Liver (tissue), 9 donors: ENCODE results near the gene LRRC49. TPM values are rescaled to one million over a fixed set of nuclear protein-coding genes. Genes with fewer than 3 reads are reported as not detected.

Experiments used
- DNase-seq: peaks from one replicate; pipeline ENCODE4 v3.0.0-alpha.2; 2017; ENCODE audit warnings: low spot score
- H3K27ac ChIP-seq, 2 donors: one replicate each; pipeline ENCODE4 v1.7.0; 2013; ENCODE audit warnings: inconsistent platforms in 2 of 2, low read length in 2 of 2, control low read depth in 1 of 2, low read depth in 1 of 2, mild to moderate bottlenecking in 1 of 2
- H3K27me3 ChIP-seq, 4 donors: one replicate each; pipeline versions ENCODE4 v1.6.1 to v1.7.0; 2013; ENCODE audit warnings: low read length in 3 of 4, inconsistent platforms in 1 of 4, mild to moderate bottlenecking in 1 of 4, moderate library complexity in 1 of 4; ENCODE audit not compliant: control insufficient read depth in 4 of 4, insufficient read depth in 4 of 4
- H3K36me3 ChIP-seq, 4 donors: one replicate each; pipeline versions ENCODE4 v1.6.1 to v1.7.0; 2013; ENCODE audit warnings: low read length in 3 of 4, mild to moderate bottlenecking in 3 of 4, low read depth in 1 of 4, moderate library complexity in 1 of 4; ENCODE audit not compliant: control insufficient read depth in 4 of 4, insufficient read depth in 3 of 4
- H3K4me1 ChIP-seq, 4 donors: one replicate each; pipeline versions ENCODE4 v1.6.1 to v1.7.0; 2013; ENCODE audit warnings: low read length in 3 of 4, mild to moderate bottlenecking in 3 of 4, moderate library complexity in 1 of 4; ENCODE audit not compliant: control insufficient read depth in 4 of 4, insufficient read depth in 4 of 4
- H3K4me3 ChIP-seq, 3 donors: one replicate each; pipeline versions ENCODE4 v1.6.1 to v1.7.0; 2013; ENCODE audit warnings: low read length in 3 of 3, control low read depth in 1 of 3, low read depth in 1 of 3, mild to moderate bottlenecking in 1 of 3
- H3K9ac ChIP-seq, 2 donors: one replicate each; pipeline ENCODE4 v1.7.0; 2013; ENCODE audit warnings: low read length in 2 of 2, mild to moderate bottlenecking in 2 of 2, moderate library complexity in 2 of 2, control low read depth in 1 of 2, low read depth in 1 of 2
- H3K9me3 ChIP-seq, 4 donors: one replicate each; pipeline versions ENCODE4 v1.6.1 to v1.7.0; 2013; ENCODE audit warnings: low read length in 3 of 4; ENCODE audit not compliant: control insufficient read depth in 4 of 4
- ATF3 ChIP-seq: IDR thresholded peaks from 2 replicates; pipeline ENCODE4 v1.6.1; 2016; ENCODE audit warnings: antibody characterized with exemption
- EGR1 ChIP-seq, 2 donors: IDR thresholded peaks; 2 replicates each; pipeline ENCODE4 v1.6.1; 2016 to 2018; ENCODE audit warnings: antibody characterized with exemption in 2 of 2, low read depth in 2 of 2
- FOXA1 ChIP-seq: IDR thresholded peaks from 2 replicates; pipeline ENCODE4 v1.6.1; 2016; ENCODE audit warnings: antibody characterized with exemption
- FOXA2 ChIP-seq: IDR thresholded peaks from 2 replicates; pipeline ENCODE4 v1.6.1; 2016; ENCODE audit warnings: antibody characterized with exemption
- GABPA ChIP-seq, 2 donors: IDR thresholded peaks in 1 of 2; conservative IDR thresholded peaks in 1 of 2; 2 replicates each; pipeline ENCODE4 v1.6.1; 2016; ENCODE audit warnings: antibody characterized with exemption in 2 of 2, mild to moderate bottlenecking in 1 of 2, moderate library complexity in 1 of 2
- HNF4A ChIP-seq, 2 donors: conservative IDR thresholded peaks; 2 replicates each; pipeline ENCODE4 v1.6.1; 2016; ENCODE audit warnings: antibody characterized with exemption in 2 of 2, mild to moderate bottlenecking in 2 of 2
- HNF4G ChIP-seq: IDR thresholded peaks from 2 replicates; pipeline ENCODE4 v1.6.1; 2016; ENCODE audit warnings: antibody characterized with exemption
- JUND ChIP-seq, 2 donors: IDR thresholded peaks; 2 replicates each; pipeline ENCODE4 v1.6.1; 2016; ENCODE audit warnings: antibody characterized with exemption in 2 of 2
- NR2F2 ChIP-seq: IDR thresholded peaks from 2 replicates; pipeline ENCODE4 v1.6.1; 2016; ENCODE audit warnings: antibody characterized with exemption
- RAD21 ChIP-seq, 2 donors: IDR thresholded peaks; 2 replicates each; pipeline ENCODE4 v1.6.1; 2016; ENCODE audit warnings: antibody characterized with exemption in 2 of 2, mild to moderate bottlenecking in 2 of 2
- REST ChIP-seq: IDR thresholded peaks from 2 replicates; pipeline ENCODE4 v1.6.1; 2016; ENCODE audit warnings: antibody characterized with exemption, mild to moderate bottlenecking
- RXRA ChIP-seq, 2 donors: IDR thresholded peaks; 2 replicates each; pipeline ENCODE4 v1.6.1; 2017 to 2018; ENCODE audit warnings: antibody characterized with exemption in 2 of 2, mild to moderate bottlenecking in 1 of 2
- SP1 ChIP-seq: IDR thresholded peaks from 2 replicates; pipeline ENCODE4 v1.6.1; 2018; ENCODE audit warnings: antibody characterized with exemption, mild to moderate bottlenecking
- TAF1 ChIP-seq: conservative IDR thresholded peaks from 2 replicates; pipeline ENCODE4 v1.6.1; 2016; ENCODE audit warnings: antibody characterized with exemption, mild to moderate bottlenecking
- YY1 ChIP-seq: IDR thresholded peaks from 2 replicates; pipeline ENCODE4 v1.6.1; 2016; ENCODE audit warnings: antibody characterized with exemption, mild to moderate bottlenecking
- whole genome bisulfite sequencing: extraction: QIAGEN DNeasy Blood & Tissue Kit; methylation state at CpG from one replicate; pipeline ENCODE4 v1.1.7; 2013; 5-methylcytosine and 5-hydroxymethylcytosine counted together
- polyA plus RNA-seq, 2 donors: library from polyadenylated mRNA; stranded (reverse) in 1 of 2; unstranded in 1 of 2; fragments of 200-250 nt in 1 of 2; fragments of >200 nt in 1 of 2; fragmentation: Nextera tagmentation in 1 of 2; extraction: Ambion mirVana in 1 of 2; gene quantifications; one replicate each; pipeline versions ENCODE4 v1.2.1 to v1.2.3, GENCODE V29; 2013 to 2015
- total RNA-seq, 2 donors: library from RNA; depleted of rRNA; stranded (reverse); fragments of >200 nt; gene quantifications; one replicate each; pipeline ENCODE4 v1.2.3, GENCODE V29; 2014
- TF ChIP-seq, protein P1 (sequence below): fragments of 150-350 bp; IDR thresholded peaks from 2 replicates; pipeline ENCODE4 v1.5.1; 2017; ENCODE audit warnings: improper control_type of control experiment, low read depth, low read length; ENCODE audit not compliant: missing input control
- TF ChIP-seq, protein P2 (sequence below): IDR thresholded peaks from 2 replicates; pipeline ENCODE4 v1.6.1; 2016; ENCODE audit warnings: antibody characterized with exemption
- TF ChIP-seq, protein P3 (sequence below): IDR thresholded peaks from 2 replicates; pipeline ENCODE4 v1.6.1; 2016; ENCODE audit warnings: antibody characterized with exemption
- donor health status: healthy.
- donor health status: healthy.
- donor health status: healthy.
- donor health status: healthy.
- donor health status: healthy.

The LRRC49 gene
- total and polyA plus RNA-seq, 4 donors, result 0.20 to 1.1 (median 0.31) TPM

GRCh38 chr15:70875001-70875782 lies 17.4 kb upstream of the LRRC49 start:
- WGBS, result 48% methylated on average over 7 of the region's 7 CpGs
- peak overlapping the region in 1 of 2 donors; percentile 34 for H3K9ac ChIP-seq
- H3K4me1 ChIP-seq, result peaks cover 2 to 27% (median 23%) of the 10 kb centered on the region in 4 donors
- no peak overlapping the region for H3K4me3 ChIP-seq
- peak overlapping the region; percentile 27 to 45 for H3K27ac ChIP-seq
- H3K9me3 ChIP-seq, result no peaks in the 10 kb centered on the region
- no peaks in the 10 kb centered on the region for H3K27me3 ChIP-seq
- TF ChIP-seq ATF3, result no peak
- TF ChIP-seq REST, result no peak
- TF ChIP-seq SP1, result peak; percentile 70
- TF ChIP-seq, protein P1, sequence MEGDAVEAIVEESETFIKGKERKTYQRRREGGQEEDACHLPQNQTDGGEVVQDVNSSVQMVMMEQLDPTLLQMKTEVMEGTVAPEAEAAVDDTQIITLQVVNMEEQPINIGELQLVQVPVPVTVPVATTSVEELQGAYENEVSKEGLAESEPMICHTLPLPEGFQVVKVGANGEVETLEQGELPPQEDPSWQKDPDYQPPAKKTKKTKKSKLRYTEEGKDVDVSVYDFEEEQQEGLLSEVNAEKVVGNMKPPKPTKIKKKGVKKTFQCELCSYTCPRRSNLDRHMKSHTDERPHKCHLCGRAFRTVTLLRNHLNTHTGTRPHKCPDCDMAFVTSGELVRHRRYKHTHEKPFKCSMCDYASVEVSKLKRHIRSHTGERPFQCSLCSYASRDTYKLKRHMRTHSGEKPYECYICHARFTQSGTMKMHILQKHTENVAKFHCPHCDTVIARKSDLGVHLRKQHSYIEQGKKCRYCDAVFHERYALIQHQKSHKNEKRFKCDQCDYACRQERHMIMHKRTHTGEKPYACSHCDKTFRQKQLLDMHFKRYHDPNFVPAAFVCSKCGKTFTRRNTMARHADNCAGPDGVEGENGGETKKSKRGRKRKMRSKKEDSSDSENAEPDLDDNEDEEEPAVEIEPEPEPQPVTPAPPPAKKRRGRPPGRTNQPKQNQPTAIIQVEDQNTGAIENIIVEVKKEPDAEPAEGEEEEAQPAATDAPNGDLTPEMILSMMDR, result peak; percentile 37
- peak in 1 of 2 donors; percentile 55 for TF ChIP-seq GABPA (IDR thresholded peaks at IDR 0.05 in 1 of 2, conservative IDR thresholded peaks at IDR 0.05 in 1 of 2)
- peak; percentile 88 to 90 for TF ChIP-seq HNF4A (conservative IDR thresholded peaks at IDR 0.05)
- no peak for TF ChIP-seq JUND (IDR thresholded peaks at IDR 0.05)
- peak; percentile 72 for TF ChIP-seq HNF4G
- no peak for TF ChIP-seq EGR1 (IDR thresholded peaks at IDR 0.05; ENCODE audit: low read depth in 2 of 2)
- TF ChIP-seq TAF1, result no peak
- TF ChIP-seq, protein P2, sequence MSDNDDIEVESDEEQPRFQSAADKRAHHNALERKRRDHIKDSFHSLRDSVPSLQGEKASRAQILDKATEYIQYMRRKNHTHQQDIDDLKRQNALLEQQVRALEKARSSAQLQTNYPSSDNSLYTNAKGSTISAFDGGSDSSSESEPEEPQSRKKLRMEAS, result peak; percentile 52
- peak; percentile 79 to 85 for TF ChIP-seq RAD21 (IDR thresholded peaks at IDR 0.05)
- peak; percentile 62 for TF ChIP-seq YY1
- TF ChIP-seq, protein P3, sequence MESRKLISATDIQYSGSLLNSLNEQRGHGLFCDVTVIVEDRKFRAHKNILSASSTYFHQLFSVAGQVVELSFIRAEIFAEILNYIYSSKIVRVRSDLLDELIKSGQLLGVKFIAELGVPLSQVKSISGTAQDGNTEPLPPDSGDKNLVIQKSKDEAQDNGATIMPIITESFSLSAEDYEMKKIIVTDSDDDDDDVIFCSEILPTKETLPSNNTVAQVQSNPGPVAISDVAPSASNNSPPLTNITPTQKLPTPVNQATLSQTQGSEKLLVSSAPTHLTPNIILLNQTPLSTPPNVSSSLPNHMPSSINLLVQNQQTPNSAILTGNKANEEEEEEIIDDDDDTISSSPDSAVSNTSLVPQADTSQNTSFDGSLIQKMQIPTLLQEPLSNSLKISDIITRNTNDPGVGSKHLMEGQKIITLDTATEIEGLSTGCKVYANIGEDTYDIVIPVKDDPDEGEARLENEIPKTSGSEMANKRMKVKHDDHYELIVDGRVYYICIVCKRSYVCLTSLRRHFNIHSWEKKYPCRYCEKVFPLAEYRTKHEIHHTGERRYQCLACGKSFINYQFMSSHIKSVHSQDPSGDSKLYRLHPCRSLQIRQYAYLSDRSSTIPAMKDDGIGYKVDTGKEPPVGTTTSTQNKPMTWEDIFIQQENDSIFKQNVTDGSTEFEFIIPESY, result peak; percentile 16
- no peak for TF ChIP-seq FOXA1
- peak; percentile 58 to 65 for TF ChIP-seq RXRA (IDR thresholded peaks at IDR 0.05)
- TF ChIP-seq NR2F2, result no peak
- peak; percentile 10 for TF ChIP-seq FOXA2
- DNase-seq, result no peak
- no peaks in the 10 kb centered on the region for H3K36me3 ChIP-seq
